CD4-positive, alpha-beta T cell (primary cell): ENCODE measurements around the gene PDLIM4. TPM values are rescaled to one million over a fixed set of nuclear protein-coding genes. Genes with fewer than 3 reads are reported as not detected.

ENCODE experiments used
- ATAC-seq: fragments of 200-7000 bp; cut with Tn5 transposase; one replicate; pipeline ENCODE4 v1.10.0; 2022; ENCODE audit warnings: mild to moderate bottlenecking; ENCODE audit not compliant: poor library complexity
- CTCF ChIA-PET: fragments of 350-600 bp; sonication (Branson Sonifier 250); formaldehyde crosslinking; loops from one replicate; lab custom pipeline; 2021; ENCODE audit warnings: antibody characterized with exemption, inconsistent platforms; lab: Charles Lee
- POLR2A ChIA-PET: fragments of 350-600 bp; sonication (Branson Sonifier 250); formaldehyde crosslinking; loops from one replicate; lab custom pipeline; 2021; ENCODE audit warnings: antibody characterized with exemption, inconsistent platforms; lab: Charles Lee
- DNase-seq, 14 experiments: peaks; one replicate each; pipeline ENCODE4 v3.0.0-alpha.2; 2013 to 2020; ENCODE audit warnings: mixed read lengths in 2 of 14
- H3K27ac ChIP-seq, 2 donors: one replicate each; pipeline versions ENCODE4 v1.5.1 to v1.7.0; 2013; ENCODE audit warnings: low read length in 2 of 2, low read depth in 1 of 2, mild to moderate bottlenecking in 1 of 2
- H3K27me3 ChIP-seq, 2 experiments: 1 replicate in 1 of 2; 2 replicates in 1 of 2; pipeline versions ENCODE4 v1.6.1 to v1.7.0; 2013; ENCODE audit warnings: low read length in 2 of 2, control low read depth in 1 of 2, mild to moderate bottlenecking in 1 of 2, moderate library complexity in 1 of 2; ENCODE audit not compliant: insufficient read depth in 2 of 2, control insufficient read depth in 1 of 2
- H3K36me3 ChIP-seq: one replicate; pipeline ENCODE4 v1.6.1; 2013; ENCODE audit warnings: low read length, control low read depth; ENCODE audit not compliant: insufficient read depth
- H3K4me1 ChIP-seq: one replicate; pipeline ENCODE4 v1.6.1; 2013; ENCODE audit warnings: low read length, control low read depth; ENCODE audit not compliant: insufficient read depth
- H3K4me3 ChIP-seq: one replicate; pipeline ENCODE4 v1.5.1; 2013; ENCODE audit warnings: mild to moderate bottlenecking, low read length, moderate library complexity
- H3K9me3 ChIP-seq, 2 experiments: 1 replicate in 1 of 2; 2 replicates in 1 of 2; pipeline versions ENCODE4 v1.6.1 to v1.7.0; 2013; ENCODE audit warnings: low read length in 2 of 2, mild to moderate bottlenecking in 2 of 2, control low read depth in 1 of 2, moderate library complexity in 1 of 2; ENCODE audit not compliant: control insufficient read depth in 1 of 2, insufficient read depth in 1 of 2
- H3K27ac Mint-ChIP-seq: one replicate; pipeline ENCODE4 v1.8.0; 2020; ENCODE audit warnings: mixed read lengths
- H3K27me3 Mint-ChIP-seq: one replicate; pipeline ENCODE4 v1.8.0; 2021; ENCODE audit warnings: mixed read lengths
- H3K36me3 Mint-ChIP-seq: one replicate; pipeline ENCODE4 v1.8.0; 2021; ENCODE audit warnings: low read depth, mixed read lengths
- H3K4me1 Mint-ChIP-seq: one replicate; pipeline ENCODE4 v1.8.0; 2021; ENCODE audit warnings: low read depth, mixed read lengths
- H3K4me3 Mint-ChIP-seq: one replicate; pipeline ENCODE4 v1.8.0; 2020; ENCODE audit warnings: mild to moderate bottlenecking, mixed read lengths
- H3K9me3 Mint-ChIP-seq: one replicate; pipeline ENCODE4 v1.8.0; 2020; ENCODE audit warnings: mixed read lengths
- intact Hi-C, 2 experiments: fragments of 100-400 bp; cut with DNase I in 1 of 2; cut with micrococcal nuclease in 1 of 2; formaldehyde crosslinking; loops; one replicate each; pipeline versions ENCODE4 v1.15.1 to v1.9.0; 2023 to 2025; cut with DNase I, micrococcal nuclease
- total RNA-seq, 174 experiments: library from RNA in 2 of 174; stranded (reverse) in 2 of 174; gene quantifications; one replicate each; pipeline ENCODE4 v1.2.3 and lab custom pipeline; 2021 to 2026
- TF ChIP-seq, protein P1 (sequence below): fragments of 200-600 bp; IDR thresholded peaks from one replicate; pipeline ENCODE4 v1.8.0; 2022; ENCODE audit warnings: antibody characterized with exemption, mild to moderate bottlenecking

The PDLIM4 gene
- total RNA-seq, 2 experiments from 2014 or later, result not detected

DNA sequence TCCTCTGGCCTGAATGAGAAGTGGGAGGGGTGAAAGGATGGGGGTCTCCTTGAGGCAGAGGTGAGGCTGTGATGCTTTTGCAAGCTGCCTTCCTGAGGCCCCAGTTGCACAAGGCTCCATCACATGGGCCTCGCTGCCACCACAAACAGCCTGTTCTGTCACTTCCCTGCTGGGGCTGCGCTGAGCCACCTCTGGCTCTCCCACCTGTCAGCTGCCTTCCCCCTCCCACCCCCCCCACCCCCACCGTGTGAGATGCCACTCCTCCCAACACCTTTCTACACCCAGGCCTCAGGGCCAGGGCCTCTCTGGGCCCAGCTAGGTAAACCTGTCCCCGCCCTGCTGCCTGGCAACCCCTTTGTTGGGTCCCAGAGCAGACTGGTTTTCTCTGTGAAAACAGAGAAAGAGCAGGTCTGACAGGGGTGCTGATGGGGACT is 4.5 kb upstream of the PDLIM4 start:
- H3K4me1 Mint-ChIP-seq, result peaks cover 4% of the 10 kb centered on the region
- Histone ChIP-seq H3K27me3 (peaks cover 16 to 23% of the 10 kb centered on the region in 2 experiments), H3K9me3 (peaks cover 0 to 7% of the 10 kb centered on the region in 2 experiments), H3K36me3 (no peaks in the 10 kb centered on the region), H3K4me3 (no peak overlapping the region), H3K27ac (no peak overlapping the region), H3K4me1 (peaks cover 4% of the 10 kb centered on the region)
- intact Hi-C loops, result no loop called here
- ChIA-PET CTCF (no interaction called here), POLR2A (no interaction called here)
- peaks cover 26% of the 10 kb centered on the region for H3K27me3 Mint-ChIP-seq
- no peak overlapping the region for H3K27ac Mint-ChIP-seq
- DNase-seq, result peak in 1 of 14 experiments; percentile 28
- H3K4me3 Mint-ChIP-seq, result no peak overlapping the region
- no peaks in the 10 kb centered on the region for H3K9me3 Mint-ChIP-seq
- H3K36me3 Mint-ChIP-seq, result no peaks in the 10 kb centered on the region
- no peak for ATAC-seq
- TF ChIP-seq, protein P1, sequence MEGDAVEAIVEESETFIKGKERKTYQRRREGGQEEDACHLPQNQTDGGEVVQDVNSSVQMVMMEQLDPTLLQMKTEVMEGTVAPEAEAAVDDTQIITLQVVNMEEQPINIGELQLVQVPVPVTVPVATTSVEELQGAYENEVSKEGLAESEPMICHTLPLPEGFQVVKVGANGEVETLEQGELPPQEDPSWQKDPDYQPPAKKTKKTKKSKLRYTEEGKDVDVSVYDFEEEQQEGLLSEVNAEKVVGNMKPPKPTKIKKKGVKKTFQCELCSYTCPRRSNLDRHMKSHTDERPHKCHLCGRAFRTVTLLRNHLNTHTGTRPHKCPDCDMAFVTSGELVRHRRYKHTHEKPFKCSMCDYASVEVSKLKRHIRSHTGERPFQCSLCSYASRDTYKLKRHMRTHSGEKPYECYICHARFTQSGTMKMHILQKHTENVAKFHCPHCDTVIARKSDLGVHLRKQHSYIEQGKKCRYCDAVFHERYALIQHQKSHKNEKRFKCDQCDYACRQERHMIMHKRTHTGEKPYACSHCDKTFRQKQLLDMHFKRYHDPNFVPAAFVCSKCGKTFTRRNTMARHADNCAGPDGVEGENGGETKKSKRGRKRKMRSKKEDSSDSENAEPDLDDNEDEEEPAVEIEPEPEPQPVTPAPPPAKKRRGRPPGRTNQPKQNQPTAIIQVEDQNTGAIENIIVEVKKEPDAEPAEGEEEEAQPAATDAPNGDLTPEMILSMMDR, result no peak

DNA sequence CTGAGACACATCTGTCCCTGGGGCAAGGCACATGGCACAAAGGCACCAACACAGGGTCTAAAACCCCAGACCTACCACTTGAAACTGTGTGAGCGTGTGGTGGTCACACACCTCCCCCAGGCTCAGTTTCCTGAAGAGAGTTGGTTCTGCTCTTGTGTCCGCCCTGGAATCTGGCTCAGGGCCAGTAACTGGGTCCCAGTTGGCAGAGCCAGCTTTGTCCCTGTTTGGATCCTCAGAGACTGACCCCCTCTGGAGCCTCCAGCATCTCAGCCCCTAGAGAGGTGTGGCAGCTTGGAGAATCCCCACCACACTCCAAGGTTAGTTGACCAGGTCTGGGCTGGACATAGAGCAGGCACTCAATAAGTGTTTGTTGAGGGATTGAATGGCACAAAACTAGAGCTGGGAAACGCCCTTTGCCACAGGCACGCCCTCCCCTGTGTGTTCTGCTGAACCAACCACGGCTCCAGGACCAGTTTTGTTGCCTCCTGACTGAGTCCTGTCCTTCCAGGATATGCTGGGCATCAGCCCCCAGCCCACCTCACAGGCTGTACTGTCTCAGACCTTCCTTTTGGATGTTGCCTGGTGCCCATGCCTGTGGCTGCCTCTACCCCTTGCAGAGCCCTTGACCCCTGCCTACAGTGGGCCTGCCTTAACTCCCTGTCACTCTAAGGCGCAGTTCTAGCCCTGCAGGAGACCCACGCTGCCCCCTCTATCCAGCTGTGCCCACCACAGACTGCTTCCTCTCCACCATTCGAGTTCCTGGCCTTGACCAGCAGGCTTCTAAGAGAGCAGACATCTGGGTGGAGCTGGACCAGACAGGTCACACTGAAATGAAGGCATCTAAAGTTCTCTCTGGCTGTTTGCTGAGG is 3.8 kb upstream of the PDLIM4 start:
- ATAC-seq (no peak), DNase-seq (peak in 1 of 14 experiments; percentile 30)
- POLR2A ChIA-PET, result no interaction called here
- Mint-ChIP-seq H3K27ac (no peak overlapping the region), H3K4me1 (peaks cover 4% of the 10 kb centered on the region), H3K4me3 (no peak overlapping the region), H3K27me3 (peaks cover 26% of the 10 kb centered on the region), H3K36me3 (no peaks in the 10 kb centered on the region), H3K9me3 (no peaks in the 10 kb centered on the region)
- no peak overlapping the region for H3K4me3 ChIP-seq
- peaks cover 0 to 7% of the 10 kb centered on the region in 2 experiments for H3K9me3 ChIP-seq
- H3K27me3 ChIP-seq, result peaks cover 19 to 26% of the 10 kb centered on the region in 2 experiments
- no peaks in the 10 kb centered on the region for H3K36me3 ChIP-seq
- H3K4me1 ChIP-seq, result peaks cover 4% of the 10 kb centered on the region
- H3K27ac ChIP-seq, result no peak overlapping the region
- TF ChIP-seq, protein P1, result no peak
- CTCF ChIA-PET, result no interaction called here
- intact Hi-C loops, result no loop called here

DNA sequence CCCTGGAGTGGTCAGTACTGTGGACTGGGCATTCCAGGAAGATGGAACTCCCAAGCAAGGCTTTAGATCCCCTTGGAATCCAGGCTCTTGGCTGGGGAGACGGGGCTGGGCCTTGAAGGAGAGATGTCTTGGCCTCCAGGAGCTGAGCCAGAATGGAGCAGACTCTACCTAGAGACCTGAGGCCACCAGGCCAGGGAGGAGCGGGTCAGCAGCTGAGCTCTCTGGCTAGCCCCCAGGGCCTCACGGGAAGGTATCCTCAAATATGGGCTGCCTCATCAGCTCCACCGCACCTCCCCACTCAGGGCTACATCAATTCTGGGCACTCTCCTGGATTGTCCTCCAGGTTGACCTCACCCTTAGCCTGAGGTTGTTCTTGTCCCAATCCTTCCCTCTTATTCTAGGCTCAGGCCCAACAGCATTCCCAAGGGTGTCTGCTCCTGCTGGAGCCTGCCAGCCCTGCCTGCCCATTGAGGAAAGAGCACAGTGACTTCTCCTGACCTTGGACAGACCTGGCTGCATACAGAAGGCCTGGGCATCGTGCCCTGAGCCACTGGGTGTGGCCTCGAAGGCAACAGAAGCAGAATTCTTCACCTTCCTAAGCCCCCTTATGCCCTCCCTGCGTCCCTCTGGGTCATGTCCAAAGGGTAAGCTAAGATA is 3.0 kb upstream of the PDLIM4 start:
- CTCF ChIA-PET, result no interaction called here
- no peak for ATAC-seq
- DNase-seq, result peak in 1 of 14 experiments; percentile 24
- H3K27me3 Mint-ChIP-seq, result peaks cover 26% of the 10 kb centered on the region
- no peak overlapping the region for H3K27ac Mint-ChIP-seq
- intact Hi-C loops, result no loop called here
- H3K36me3 Mint-ChIP-seq, result no peaks in the 10 kb centered on the region
- H3K4me3 Mint-ChIP-seq, result no peak overlapping the region
- POLR2A ChIA-PET, result no interaction called here
- TF ChIP-seq, protein P1, result no peak
- Histone ChIP-seq H3K4me3 (no peak overlapping the region), H3K36me3 (no peaks in the 10 kb centered on the region), H3K27me3 (peaks cover 19 to 26% of the 10 kb centered on the region in 2 experiments), H3K27ac (no peak overlapping the region), H3K4me1 (peaks cover 4% of the 10 kb centered on the region), H3K9me3 (peaks cover 0 to 7% of the 10 kb centered on the region in 2 experiments)
- peaks cover 4% of the 10 kb centered on the region for H3K4me1 Mint-ChIP-seq
- no peaks in the 10 kb centered on the region for H3K9me3 Mint-ChIP-seq
